ENCODE data around the gene CD28.

Gene CD28

DNA sequence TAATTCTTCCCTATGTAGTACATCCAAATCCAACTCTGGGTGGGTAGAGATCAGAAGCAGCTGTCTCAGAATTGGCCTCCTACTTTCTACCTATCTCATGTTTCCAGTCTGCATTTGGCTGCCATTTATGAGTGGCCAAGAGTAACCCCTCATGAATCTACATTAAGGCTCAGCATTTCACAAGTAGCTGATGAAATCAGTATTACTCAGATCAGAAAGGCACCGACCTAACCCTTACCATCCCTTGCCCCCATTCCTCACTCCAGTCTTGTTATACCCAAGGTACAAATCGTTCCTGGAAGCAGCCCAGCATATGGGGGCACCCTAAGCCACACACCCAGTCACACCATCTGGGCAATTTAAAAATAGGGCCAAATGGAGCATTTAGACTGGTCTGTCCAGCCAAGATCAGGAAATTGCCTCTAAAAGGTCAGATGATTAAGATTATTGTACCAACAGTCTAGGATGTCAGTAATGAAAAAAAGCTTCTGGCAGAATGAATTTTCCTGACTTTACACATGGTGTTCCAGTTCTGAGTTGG is 37.1 kb downstream of the CD28 start:
- H3K36me3 ChIP-seq (ENCODE audit: control insufficient read depth, insufficient read depth, low read length), result no peaks in the 10 kb centered on the region
- H3K4me1 ChIP-seq (ENCODE audit: control insufficient read depth, insufficient read depth, low read length), result no peaks in the 10 kb centered on the region
- no peak overlapping the region for H3K27ac ChIP-seq (ENCODE audit: insufficient read depth, low read depth, low read length, poor library complexity, severe bottlenecking)
- H3K27me3 ChIP-seq (ENCODE audit: control insufficient read depth, insufficient read depth, low read length, poor library complexity, severe bottlenecking), result no peaks in the 10 kb centered on the region
- no peaks in the 10 kb centered on the region for H3K9me3 ChIP-seq (ENCODE audit: control insufficient read depth, low read length)
- no peak overlapping the region for H3K4me3 ChIP-seq (ENCODE audit: insufficient read depth, low read depth, low read length)
- WGBS, 2 experiments, result 90 to 93% methylated on average over 2 of the region's 2 CpGs

DNA sequence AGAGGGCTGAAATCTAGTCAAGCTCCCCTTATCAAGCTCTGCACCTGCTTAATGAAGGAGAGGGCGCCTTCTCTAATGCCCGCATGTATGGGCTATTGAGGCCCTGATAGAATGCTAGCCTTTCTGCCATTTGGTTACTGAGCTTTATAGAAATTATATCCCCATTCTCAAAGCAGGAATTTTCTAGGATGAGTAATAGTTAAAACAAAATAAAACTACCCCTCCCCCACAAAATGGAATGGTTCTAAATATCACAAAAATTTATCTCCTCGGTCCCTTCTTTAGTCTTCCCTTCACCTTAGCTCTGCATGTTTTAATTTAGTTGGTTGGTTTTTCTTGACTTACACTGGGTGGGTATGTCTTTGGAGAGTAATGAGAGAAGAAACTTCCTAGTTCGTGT is 37.7 kb downstream of the CD28 start:
- no peaks in the 10 kb centered on the region for H3K4me1 ChIP-seq (ENCODE audit: control insufficient read depth, insufficient read depth, low read length)
- H3K36me3 ChIP-seq (ENCODE audit: control insufficient read depth, insufficient read depth, low read length), result no peaks in the 10 kb centered on the region
- H3K4me3 ChIP-seq (ENCODE audit: insufficient read depth, low read depth, low read length), result no peak overlapping the region
- no peak overlapping the region for H3K27ac ChIP-seq (ENCODE audit: insufficient read depth, low read depth, low read length, poor library complexity, severe bottlenecking)
- H3K27me3 ChIP-seq (ENCODE audit: control insufficient read depth, insufficient read depth, low read length, poor library complexity, severe bottlenecking), result no peaks in the 10 kb centered on the region
- no peaks in the 10 kb centered on the region for H3K9me3 ChIP-seq (ENCODE audit: control insufficient read depth, low read length)
- 91% methylated on average over 2 to 3 of the region's 4 CpGs for WGBS, 2 experiments

DNA sequence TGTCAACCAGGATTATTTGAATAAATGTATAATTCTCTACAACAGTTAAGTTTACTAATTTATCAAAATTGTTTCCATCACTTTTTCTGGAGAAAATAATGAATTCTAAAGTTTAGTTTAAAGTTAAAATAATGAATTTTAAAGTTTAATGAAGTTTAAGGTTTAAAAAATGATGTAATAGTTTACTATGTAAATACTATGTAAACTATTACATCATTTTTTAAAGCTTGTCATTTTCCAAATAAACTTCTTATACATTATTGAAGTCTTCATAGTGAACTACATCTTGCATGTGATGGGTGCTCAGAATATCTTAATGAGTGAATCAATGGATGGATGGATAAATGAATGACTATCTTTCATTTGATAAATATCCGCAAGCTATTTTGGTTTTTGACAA is 38.8 kb downstream of the CD28 start:
- no peaks in the 10 kb centered on the region for H3K36me3 ChIP-seq (ENCODE audit: control insufficient read depth, insufficient read depth, low read length)
- H3K27me3 ChIP-seq (ENCODE audit: control insufficient read depth, insufficient read depth, low read length, poor library complexity, severe bottlenecking), result no peaks in the 10 kb centered on the region
- no peaks in the 10 kb centered on the region for H3K4me1 ChIP-seq (ENCODE audit: control insufficient read depth, insufficient read depth, low read length)
- 96 to 100% methylated on average over 1 of the region's 1 CpG for WGBS, 2 experiments
- no peak overlapping the region for H3K27ac ChIP-seq (ENCODE audit: insufficient read depth, low read depth, low read length, poor library complexity, severe bottlenecking)
- H3K4me3 ChIP-seq (ENCODE audit: insufficient read depth, low read depth, low read length), result no peak overlapping the region
- no peaks in the 10 kb centered on the region for H3K9me3 ChIP-seq (ENCODE audit: control insufficient read depth, low read length)

DNA sequence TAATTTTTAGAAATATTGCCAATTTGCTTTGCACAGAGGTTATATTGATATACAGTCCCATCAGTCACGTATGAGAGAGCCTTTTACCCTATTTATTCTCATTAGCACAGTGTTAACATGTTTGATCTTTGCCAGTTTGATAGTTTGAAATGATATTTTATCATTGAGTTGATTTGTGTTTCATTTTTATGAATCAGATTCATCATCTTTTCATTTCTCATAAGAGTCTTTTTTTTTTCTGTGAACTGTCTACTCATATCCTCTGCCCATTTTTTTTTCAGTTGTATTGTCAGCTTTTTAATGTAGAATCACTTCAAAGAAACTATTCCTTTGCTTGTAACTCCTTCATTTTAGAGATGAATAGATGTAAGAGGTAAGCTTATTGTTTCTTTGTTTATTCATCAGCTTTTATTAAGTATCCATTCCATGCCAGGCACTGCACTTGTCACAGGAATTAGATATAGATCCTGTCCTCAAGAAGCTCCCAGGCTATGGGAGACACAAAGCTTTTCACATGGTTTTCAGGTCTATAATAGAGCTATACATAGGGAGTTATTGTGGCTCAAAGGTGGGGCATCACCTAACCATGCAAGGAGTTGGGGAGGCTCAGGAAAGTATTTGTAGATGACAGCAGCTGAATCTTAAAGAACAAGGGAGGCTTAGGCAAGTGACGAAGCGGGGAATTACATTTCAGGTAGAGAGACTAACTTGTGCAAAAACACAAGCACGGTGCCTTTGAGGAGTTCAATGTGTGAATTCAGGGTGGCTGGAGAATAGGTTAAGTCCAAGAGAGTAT is 42.1 kb downstream of the CD28 start:
- Histone ChIP-seq H3K27me3 (ENCODE audit: control insufficient read depth, insufficient read depth, low read length, poor library complexity, severe bottlenecking) (no peaks in the 10 kb centered on the region), H3K27ac (ENCODE audit: insufficient read depth, low read depth, low read length, poor library complexity, severe bottlenecking) (no peak overlapping the region), H3K36me3 (ENCODE audit: control insufficient read depth, insufficient read depth, low read length) (no peaks in the 10 kb centered on the region), H3K4me3 (ENCODE audit: insufficient read depth, low read depth, low read length) (no peak overlapping the region), H3K4me1 (ENCODE audit: control insufficient read depth, insufficient read depth, low read length) (no peaks in the 10 kb centered on the region), H3K9me3 (ENCODE audit: control insufficient read depth, low read length) (no peaks in the 10 kb centered on the region)
- 93 to 96% methylated on average over 3 of the region's 4 CpGs for WGBS, 2 experiments

DNA sequence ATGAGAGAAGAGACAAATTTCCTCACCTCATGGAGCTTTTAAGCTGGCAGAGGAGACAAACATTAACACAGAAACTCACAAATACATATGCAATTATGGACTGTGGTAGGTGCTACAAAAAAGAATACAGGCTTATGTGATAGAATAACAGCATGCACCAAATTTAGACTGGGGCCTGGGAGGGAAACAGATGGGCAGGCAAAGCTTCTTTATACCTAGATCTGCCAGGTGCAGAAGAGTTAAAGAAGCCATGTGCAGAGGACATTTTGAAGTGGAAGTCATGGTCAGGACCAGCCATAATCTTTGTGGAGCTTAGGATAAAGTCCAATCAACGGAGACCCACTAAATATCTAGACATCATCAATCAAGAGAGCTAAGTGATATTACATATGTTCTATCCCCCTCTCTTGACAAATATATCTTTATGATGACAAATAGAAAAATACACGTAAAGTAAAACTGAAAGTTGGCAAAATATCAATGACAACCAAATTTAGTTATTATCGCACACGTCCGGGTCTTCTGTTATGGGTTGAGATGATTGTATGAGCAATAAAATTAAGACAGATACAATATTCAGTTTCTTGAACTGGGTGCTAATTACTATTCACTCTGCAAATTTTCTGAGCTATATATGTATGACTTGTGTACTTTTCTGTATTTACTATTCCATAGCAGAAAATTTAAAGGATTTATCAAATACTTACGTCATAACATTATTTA is 44.1 kb downstream of the CD28 start:
- Histone ChIP-seq H3K27ac (ENCODE audit: insufficient read depth, low read depth, low read length, poor library complexity, severe bottlenecking) (no peak overlapping the region), H3K4me3 (ENCODE audit: insufficient read depth, low read depth, low read length) (no peak overlapping the region), H3K9me3 (ENCODE audit: control insufficient read depth, low read length) (no peaks in the 10 kb centered on the region), H3K27me3 (ENCODE audit: control insufficient read depth, insufficient read depth, low read length, poor library complexity, severe bottlenecking) (no peaks in the 10 kb centered on the region), H3K4me1 (ENCODE audit: control insufficient read depth, insufficient read depth, low read length) (no peaks in the 10 kb centered on the region), H3K36me3 (ENCODE audit: control insufficient read depth, insufficient read depth, low read length) (no peaks in the 10 kb centered on the region)
- 96 to 99% methylated on average over 4 to 5 of the region's 6 CpGs for WGBS, 2 experiments

DNA sequence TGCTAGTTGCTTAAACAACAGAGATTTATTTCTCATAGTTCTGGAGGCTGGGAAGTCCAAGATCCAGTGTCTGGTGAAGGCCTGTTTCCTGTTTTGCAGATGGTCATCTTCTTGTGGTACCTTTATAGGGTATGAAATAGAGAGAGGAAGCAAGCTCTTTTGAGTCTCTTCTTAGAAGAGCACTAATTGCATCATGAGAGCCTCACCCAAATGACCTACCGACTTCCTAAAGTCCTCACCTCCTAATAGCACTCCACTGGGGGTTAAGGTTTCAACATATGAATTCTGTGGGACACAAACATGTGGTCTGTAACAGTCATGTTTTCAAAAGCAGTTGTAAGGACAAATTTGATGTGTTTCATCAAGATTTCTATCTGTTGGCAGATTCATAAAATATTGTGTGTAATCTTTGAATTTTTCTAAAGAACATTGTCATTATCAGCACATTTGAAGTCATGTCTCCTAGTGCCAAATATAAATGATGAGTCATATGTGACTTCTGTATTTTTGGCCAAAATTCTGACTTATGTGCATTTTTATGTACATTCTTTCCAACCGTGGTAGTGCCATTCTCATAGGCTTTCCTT is 45.3 kb downstream of the CD28 start:
- H3K4me1 ChIP-seq (ENCODE audit: control insufficient read depth, insufficient read depth, low read length), result no peaks in the 10 kb centered on the region
- no peaks in the 10 kb centered on the region for H3K27me3 ChIP-seq (ENCODE audit: control insufficient read depth, insufficient read depth, low read length, poor library complexity, severe bottlenecking)
- WGBS, 2 experiments, result 77 to 87% methylated on average over 2 of the region's 2 CpGs
- no peak overlapping the region for H3K27ac ChIP-seq (ENCODE audit: insufficient read depth, low read depth, low read length, poor library complexity, severe bottlenecking)
- no peaks in the 10 kb centered on the region for H3K9me3 ChIP-seq (ENCODE audit: control insufficient read depth, low read length)
- no peak overlapping the region for H3K4me3 ChIP-seq (ENCODE audit: insufficient read depth, low read depth, low read length)
- no peaks in the 10 kb centered on the region for H3K36me3 ChIP-seq (ENCODE audit: control insufficient read depth, insufficient read depth, low read length)

DNA sequence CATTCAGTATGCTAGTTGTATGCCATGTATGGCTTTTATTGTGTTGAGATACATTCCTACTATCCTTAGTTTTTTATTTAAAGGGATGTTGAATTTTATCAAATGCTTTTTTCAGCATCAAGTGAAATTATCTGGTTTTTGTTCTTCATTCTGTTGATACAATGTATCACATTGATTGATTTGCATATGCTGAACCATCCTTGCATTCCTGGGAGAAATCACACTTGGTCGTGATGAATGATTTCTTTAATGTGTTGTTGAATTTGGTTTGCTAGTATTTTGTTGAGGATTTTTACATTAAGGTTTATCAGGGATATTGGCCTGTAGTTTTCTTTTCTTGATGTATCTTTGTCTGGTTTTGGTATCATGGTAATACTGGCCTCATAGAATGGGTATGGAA is 49.7 kb downstream of the CD28 start:
- no peaks in the 10 kb centered on the region for H3K36me3 ChIP-seq (ENCODE audit: control insufficient read depth, insufficient read depth, low read length)

DNA sequence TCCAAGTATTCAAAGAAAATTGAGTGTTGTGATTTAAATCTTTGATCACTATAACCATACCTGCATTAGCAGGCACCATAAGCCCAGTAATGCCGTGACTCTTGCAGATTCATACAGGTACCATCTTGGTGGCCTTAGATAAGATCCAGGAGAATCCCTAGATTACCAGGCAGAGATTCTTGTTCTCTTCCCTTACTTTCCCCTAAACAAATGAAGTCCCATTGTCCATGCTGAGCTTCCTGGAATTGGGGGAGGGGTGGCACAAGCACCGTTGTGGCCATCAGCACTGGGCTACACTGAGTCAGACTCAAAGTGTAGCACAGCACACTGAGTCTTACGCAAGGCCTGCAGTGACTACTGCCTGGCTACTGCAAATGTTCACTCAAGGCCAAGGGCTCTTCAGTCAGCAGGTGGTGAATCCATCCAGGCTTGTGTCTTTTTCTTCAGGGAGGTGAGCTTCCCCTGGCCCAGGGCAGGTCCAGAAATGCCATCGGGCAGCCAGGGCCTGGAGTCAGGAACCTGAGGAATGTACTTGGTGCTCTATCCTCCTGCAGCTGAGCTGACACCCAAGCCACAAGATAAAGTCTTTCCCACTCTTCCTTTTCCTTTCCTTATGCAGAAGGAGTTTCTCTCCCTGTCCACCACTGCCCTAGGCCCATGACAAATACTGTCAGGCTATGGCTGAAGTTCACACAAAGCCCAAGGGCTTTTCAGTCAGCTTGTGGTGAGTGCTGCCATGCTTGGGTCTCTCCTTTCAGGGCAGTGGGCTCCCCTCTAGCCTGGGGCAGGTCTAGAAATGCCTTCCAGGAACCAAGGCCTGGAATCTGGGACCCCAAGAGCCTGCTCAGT is 52.6 kb downstream of the CD28 start:
- Histone ChIP-seq H3K4me1 (ENCODE audit: control insufficient read depth, insufficient read depth, low read length) (no peaks in the 10 kb centered on the region), H3K27ac (ENCODE audit: insufficient read depth, low read depth, low read length, poor library complexity, severe bottlenecking) (no peak overlapping the region), H3K4me3 (ENCODE audit: insufficient read depth, low read depth, low read length) (no peak overlapping the region), H3K9me3 (ENCODE audit: control insufficient read depth, low read length) (no peaks in the 10 kb centered on the region), H3K27me3 (ENCODE audit: control insufficient read depth, insufficient read depth, low read length, poor library complexity, severe bottlenecking) (no peaks in the 10 kb centered on the region), H3K36me3 (ENCODE audit: control insufficient read depth, insufficient read depth, low read length) (no peaks in the 10 kb centered on the region)
- 67 to 68% methylated on average over 4 of the region's 4 CpGs for WGBS, 2 experiments

More for the DNA sequence above, 49.7 kb downstream of the CD28 start:
- Histone ChIP-seq H3K9me3 (ENCODE audit: control insufficient read depth, low read length) (no peaks in the 10 kb centered on the region), H3K27ac (ENCODE audit: insufficient read depth, low read depth, low read length, poor library complexity, severe bottlenecking) (no peak overlapping the region), H3K4me3 (ENCODE audit: insufficient read depth, low read depth, low read length) (no peak overlapping the region), H3K4me1 (ENCODE audit: control insufficient read depth, insufficient read depth, low read length) (no peaks in the 10 kb centered on the region), H3K27me3 (ENCODE audit: control insufficient read depth, insufficient read depth, low read length, poor library complexity, severe bottlenecking) (no peaks in the 10 kb centered on the region)
- 91% methylated on average over 1 of the region's 1 CpG for WGBS, 2 experiments

DNA sequence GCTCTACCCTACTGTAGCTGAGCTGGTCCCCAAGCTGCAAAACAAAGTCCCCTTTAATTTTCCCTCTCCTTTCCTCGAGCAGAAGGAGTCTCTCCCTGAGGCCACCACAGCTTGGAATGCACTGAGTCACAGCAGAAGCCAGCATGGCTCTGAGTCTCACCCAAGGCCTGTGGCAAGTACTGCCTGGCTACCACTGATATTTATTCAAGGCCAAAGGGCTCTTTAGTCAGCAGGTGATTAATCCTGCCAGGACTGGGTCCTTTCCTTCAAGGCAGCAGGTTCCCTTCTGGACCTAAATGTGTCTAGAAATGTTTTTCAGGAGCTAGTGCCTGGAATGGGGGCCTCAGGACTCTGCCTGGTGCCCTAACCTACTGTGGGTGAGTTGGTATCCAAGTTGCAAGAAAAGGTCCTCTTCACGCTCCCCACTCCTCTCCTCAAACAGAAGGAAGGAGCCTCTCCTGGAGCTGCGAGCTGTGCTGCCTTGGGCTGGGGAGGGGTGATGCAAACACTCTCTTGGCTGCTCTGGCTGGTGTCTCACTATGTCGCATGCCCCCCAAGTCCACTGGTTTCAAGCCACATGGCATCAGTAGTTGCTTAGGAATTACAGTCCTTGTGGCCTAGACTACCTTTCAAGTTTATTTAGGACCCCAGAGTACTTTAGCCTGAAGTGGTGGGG is 53.4 kb downstream of the CD28 start:
- no peaks in the 10 kb centered on the region for H3K9me3 ChIP-seq (ENCODE audit: control insufficient read depth, low read length)
- no peak overlapping the region for H3K4me3 ChIP-seq (ENCODE audit: insufficient read depth, low read depth, low read length)
- H3K27ac ChIP-seq (ENCODE audit: insufficient read depth, low read depth, low read length, poor library complexity, severe bottlenecking), result no peak overlapping the region
- no peaks in the 10 kb centered on the region for H3K27me3 ChIP-seq (ENCODE audit: control insufficient read depth, insufficient read depth, low read length, poor library complexity, severe bottlenecking)
- H3K4me1 ChIP-seq (ENCODE audit: control insufficient read depth, insufficient read depth, low read length), result no peaks in the 10 kb centered on the region
- 88 to 90% methylated on average over 4 of the region's 4 CpGs for WGBS, 2 experiments
- no peaks in the 10 kb centered on the region for H3K36me3 ChIP-seq (ENCODE audit: control insufficient read depth, insufficient read depth, low read length)

Measured in ectodermal cell (in vitro differentiated cells).